Endometrial microvascular endothelial cells (primary cell): Measurements from ENCODE around the gene SLC2A2. TPM values are rescaled to one million over a fixed set of nuclear protein-coding genes. Genes with fewer than 3 reads are reported as not detected.

Experiments
- in situ Hi-C: cut with HindIII; loops from 2 replicates; pipeline ENCODE4 v1.10.0; 2017; ENCODE audit warnings: low sequenced_read_pairs, low pct_unique_long_range_greater_than_20kb; ENCODE audit errors: inconsistent ontology term
- total RNA-seq: library from RNA; depleted of rRNA; stranded (reverse); fragments of >200 nt; gene quantifications from one replicate; pipeline ENCODE4 v1.2.3, GENCODE V29; 2015; ENCODE audit errors: inconsistent ontology term

The SLC2A2 gene
- total RNA-seq, 1 donor from 2014 or later = not detected

- in situ Hi-C loops = no loop called here
Observed at GRCh38 chr3:170956647-170957046, 69.9 kb downstream of the SLC2A2 start.

- in situ Hi-C loops = no loop called here
Observed at GRCh38 chr3:170953736-170954135, 72.8 kb downstream of the SLC2A2 start.

GRCh38 chr3:170953229-170953628, 73.3 kb downstream of the SLC2A2 start:
- in situ Hi-C loops = no loop called here

- in situ Hi-C loops = no loop called here
Observed at GRCh38 chr3:170949211-170949610, 77.3 kb downstream of the SLC2A2 start.

- in situ Hi-C loops = no loop called here
Observed at GRCh38 chr3:170947018-170947769, 79.3 kb downstream of the SLC2A2 start.

Other genes starting within 250 kb of the SLC2A2 start
- gene RPL22L1, start 156.5 kb downstream of the SLC2A2 start, total RNA-seq = 320 TPM
- 4.9 TPM for gene EIF5A2, start 118.1 kb downstream of the SLC2A2 start, total RNA-seq